ENCODE results near the gene PRPF40A. TPM values are rescaled to one million over a fixed set of nuclear protein-coding genes. Genes with fewer than 3 reads are reported as not detected.

Gene PRPF40A
- 163 and 176 TPM in 2 replicates for total RNA-seq (2021; fragmentation: NEBNext Ultra II Directional; extraction: Animal tissue kit (Norgen Biotek cat#: 25700))
- polyA plus RNA-seq (2011; rRNA removed), result 85.5 and 93.6 TPM in 2 replicates
- 115 TPM for polyA plus RNA-seq (2011; cell fraction: cytosol; rRNA removed)
- polyA plus RNA-seq (2011; cell fraction: nucleus; rRNA removed), result 382 TPM
- polyA plus RNA-seq (2012, experiment 1 of 2), result 106 to 142 TPM (median 124 TPM) in 4 replicates
- polyA plus RNA-seq (2012, experiment 2 of 2), result 9.6 TPM
- polyA plus RNA-seq (2013, experiment 1 of 2), result 393 TPM
- 382 TPM for polyA plus RNA-seq (2013, experiment 2 of 2)
- polyA minus RNA-seq (2011; rRNA and poly(A)+ RNA removed), result 633 and 692 TPM in 2 replicates
- 125 TPM for polyA minus RNA-seq (2011; cell fraction: cytosol; rRNA and poly(A)+ RNA removed)
- polyA minus RNA-seq (2011; cell fraction: nucleus; rRNA and poly(A)+ RNA removed), result 600 TPM
- long read RNA-seq, experiment 1, full-length matches to known transcripts, result 1 of 127 reads
- long read RNA-seq, experiment 1, partial matches to known transcripts, result 68 of 127 reads
- long read RNA-seq, experiment 1, other reads (novel, unspliced or antisense), result 58 of 127 reads
- long read RNA-seq, experiment 2, partial matches to known transcripts, result 79 of 135 reads
- long read RNA-seq, experiment 2, other reads (novel, unspliced or antisense), result 54 of 135 reads

DNA sequence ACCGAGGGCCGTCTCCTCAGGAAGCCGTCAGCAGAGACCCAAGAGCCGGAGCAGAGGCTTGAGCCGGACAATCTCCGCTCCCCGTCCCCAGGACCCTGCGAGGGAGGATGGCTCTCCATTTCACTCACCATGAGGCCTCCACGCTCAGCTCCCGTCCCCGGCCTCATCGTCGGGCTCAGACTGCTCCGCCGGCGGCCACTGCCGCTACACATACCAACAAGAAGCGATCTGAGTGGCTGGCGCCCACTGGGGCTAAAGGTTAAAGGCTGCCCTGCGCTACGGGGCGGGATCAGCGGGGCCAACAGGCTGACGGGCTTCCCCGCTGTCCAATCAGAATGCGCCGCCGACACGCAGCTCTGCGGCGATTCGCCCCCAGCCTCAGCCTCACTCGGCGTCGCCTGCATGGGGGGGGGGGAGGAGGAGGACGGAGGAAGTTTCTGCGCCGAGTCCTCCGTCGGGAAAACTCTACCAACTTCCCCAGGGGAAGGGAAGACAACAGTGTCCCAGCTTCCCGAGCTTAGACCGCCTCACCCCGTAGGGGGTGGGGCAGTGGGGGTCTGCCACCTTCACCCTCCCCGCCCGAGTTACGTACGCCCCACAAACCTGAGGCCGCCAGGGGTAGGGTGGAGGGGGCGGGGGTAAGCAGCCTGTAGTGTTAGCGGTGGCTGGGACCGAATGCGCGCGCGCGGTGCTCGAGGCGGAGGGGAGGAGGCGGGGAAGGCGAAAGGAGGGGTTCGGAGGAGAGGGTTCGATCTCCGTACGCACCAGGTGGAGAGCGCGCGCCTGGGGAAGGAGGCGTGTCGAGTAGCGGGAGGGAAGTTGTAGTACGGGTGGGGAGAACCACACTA lies at the start of gene PRPF40A:
Gene PRPF40A, minus strand, starts transcription at position 234 of the 848 bp plus-strand sequence. Its CDS starts 22 bp downstream, at position 212.
- Histone ChIP-seq H2AK5ac (ENCODE audit: low read depth, low read length) (peak within 1 kb of the TSS; percentile 89; the same call in 1 of the 2 replicates), H2AFZ (ENCODE audit: low read length) (peak within 1 kb of the TSS; percentile 82), H3K18ac (ENCODE audit: extremely low read depth, low read length) (peak within 1 kb of the TSS; percentile 100), H3K4ac (replicated peaks; ENCODE audit: insufficient read length, low read depth, low read length) (peak within 1 kb of the TSS; percentile 92), H4K8ac (ENCODE audit: extremely low read depth, insufficient read depth, low read length) (peak within 1 kb of the TSS; percentile 100), H3K4me1 (replicated peaks in 1 of 4; ENCODE audit: control insufficient read depth in 3 of 4, insufficient read depth in 4 of 4, low read length in 3 of 4) (peaks cover 0 to 7% (median 2%) of the 10 kb centered on the region in 4 experiments; a peak in 2 of 7 replicates), H3K27me3 (replicated peaks in 1 of 4; ENCODE audit: control insufficient read depth in 3 of 4, extremely low read depth in 1 of 4, insufficient read depth in 3 of 4, low read length in 3 of 4) (no peaks in the 10 kb centered on the region), H3K14ac (ENCODE audit: insufficient read length) (no peak within 1 kb of the TSS), H2BK12ac (ENCODE audit: low read depth, low read length) (peak within 1 kb of the TSS; percentile 93), H3K9ac (replicated peaks in 1 of 4; ENCODE audit: extremely low read depth in 1 of 4, low read depth in 3 of 4, low read length in 3 of 4) (peak within 1 kb of the TSS; percentile 97 to 99 (median 99)), H2BK120ac (replicated peaks; ENCODE audit: low read depth, low read length) (peak within 1 kb of the TSS; percentile 98), H3K36me3 (ENCODE audit: control insufficient read depth in 2 of 4, insufficient read depth in 4 of 4, low read length in 3 of 4) (peaks cover 6 to 40% (median 8%) of the 10 kb centered on the region in 4 experiments; a peak in 6 of 8 replicates), H4K5ac (ENCODE audit: insufficient read length, low read depth, low read length) (peak within 1 kb of the TSS; percentile 100), H3K4me2 (ENCODE audit: insufficient read depth in 1 of 2, low read depth in 2 of 2, low read length in 2 of 2) (peak within 1 kb of the TSS; percentile 58 to 69), H3K4me3 (ENCODE audit: extremely low read depth in 1 of 4, insufficient read depth in 2 of 4, low read depth in 3 of 4, low read length in 4 of 4) (peak within 1 kb of the TSS; percentile 92 to 98 (median 96)), H3K56ac (replicated peaks; ENCODE audit: insufficient read length, low read depth, low read length) (peak within 1 kb of the TSS; percentile 95), H2BK20ac (ENCODE audit: low read length) (peak within 1 kb of the TSS; percentile 57; the same call in 1 of the 2 replicates), H3K9me3 (ENCODE audit: insufficient read depth in 2 of 2, low read depth in 1 of 2, low read length in 1 of 2) (no peaks in the 10 kb centered on the region), H2BK5ac (ENCODE audit: low read depth, low read length) (peak within 1 kb of the TSS; percentile 99), H3K27ac (ENCODE audit: low read depth, low read length) (peak within 1 kb of the TSS; percentile 100), H3K79me2 (ENCODE audit: control insufficient read depth in 1 of 2, insufficient read depth in 2 of 2, low read length in 2 of 2) (peaks cover 30 to 84% of the 10 kb centered on the region in 2 experiments), H3K79me1 (ENCODE audit: low read depth, low read length) (no peaks in the 10 kb centered on the region), H3K23ac (ENCODE audit: insufficient read length) (no peak within 1 kb of the TSS), H3K23me2 (ENCODE audit: low read depth, low read length) (peaks cover 5% of the 10 kb centered on the region; the same call in 1 of the 2 replicates), H2BK15ac (ENCODE audit: low read length) (peak within 1 kb of the TSS; percentile 99; the same call in 1 of the 2 replicates), H4K20me1 (replicated peaks in 1 of 2; ENCODE audit: control insufficient read depth in 1 of 2, insufficient read depth in 2 of 2, low read length in 2 of 2) (peaks cover 2 to 17% of the 10 kb centered on the region in 2 experiments), H4K91ac (replicated peaks; ENCODE audit: insufficient read length, low read length) (peak within 1 kb of the TSS; percentile 99)
- CTCF ChIA-PET (ENCODE audit: partially characterized antibody), result interaction anchor here (1.2 to 4.3 kb wide), 6 partner anchors 9 to 82 kb away, joined by 3 to 52 read pairs (median 8); no protein-coding TSS in a partner anchor
- POLR2A ChIA-PET (ENCODE audit: partially characterized antibody), result interaction anchor here (0.6 to 4.2 kb wide), 22 partner anchors 9 to 760 kb away, joined by 3 to 68 read pairs (median 4); partner anchors contain the start of gene FMNL2
- FAIRE-seq, result peak; percentile 45
- DNase-seq (ENCODE audit: low read depth in 1 of 2, low spot score in 2 of 2), result peak; percentile 95 to 98
- 1% methylated on average over 40 of the region's 71 CpGs; no CpG with 5 or more reads in 1 of the 2 experiments for WGBS, 2 experiments (ENCODE audit: extremely low coverage in 1 of 2, insufficient coverage in 1 of 2, insufficient read length in 1 of 2, insufficient replicate concordance in 2 of 2, low coverage in 1 of 2, low lambda C conversion rate in 2 of 2, missing lambda C conversion rate in 1 of 2)
- TF ChIP-seq SP1 (IDR thresholded peaks at IDR 0.05; ENCODE audit: low read depth, low read length) (peak; percentile 96), GABPA (IDR thresholded peaks at IDR 0.05; ENCODE audit: borderline replicate concordance, insufficient read depth, low read length) (no peak), TAF1 (IDR thresholded peaks at IDR 0.05; ENCODE audit: low read depth, low read length) (peak; percentile 94), SIN3A (conservative IDR thresholded peaks at IDR 0.05 in 1 of 2, IDR thresholded peaks at IDR 0.05 in 1 of 2; ENCODE audit: low read depth in 1 of 2, low read length in 2 of 2) (peak in 1 of 2 experiments; percentile 40; a peak in 2 of 4 replicates), TBP (IDR thresholded peaks at IDR 0.05; ENCODE audit: low read depth, low read length) (peak; percentile 93), YY1 (IDR thresholded peaks at IDR 0.05; ENCODE audit: low read depth, low read length) (peak; percentile 57), BRCA1 (IDR thresholded peaks at IDR 0.05; ENCODE audit: low read depth, low read length) (no peak)
- TF ChIP-seq, protein P1, sequence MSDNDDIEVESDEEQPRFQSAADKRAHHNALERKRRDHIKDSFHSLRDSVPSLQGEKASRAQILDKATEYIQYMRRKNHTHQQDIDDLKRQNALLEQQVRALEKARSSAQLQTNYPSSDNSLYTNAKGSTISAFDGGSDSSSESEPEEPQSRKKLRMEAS (IDR thresholded peaks at IDR 0.05), result peak; percentile 45

All from H1 (cell line).